Fibroblast of lung (primary cell): ENCODE data around the gene TMEM109.

Experiments used
- CTCF ChIP-seq, 2 donors: IDR thresholded peaks in 1 of 2; conservative IDR thresholded peaks in 1 of 2; 1 replicate in 1 of 2; 2 replicates in 1 of 2; pipeline ENCODE4 v1.5.1; 2011 to 2012; ENCODE audit warnings: low read length in 2 of 2, control low read depth in 1 of 2, inconsistent platforms in 1 of 2, low read depth in 1 of 2, mild to moderate bottlenecking in 1 of 2
- EZH2 ChIP-seq: IDR thresholded peaks from 2 replicates; pipeline ENCODE4 v1.5.1; 2012; ENCODE audit warnings: low read length, control low read depth, mild to moderate bottlenecking; ENCODE audit errors: missing control alignments

- TF ChIP-seq CTCF (conservative IDR thresholded peaks at IDR 0.05 in 1 of 2, IDR thresholded peaks at IDR 0.05 in 1 of 2; ENCODE audit: low read depth in 1 of 2, low read length in 2 of 2), result no peak
- no peak for TF ChIP-seq EZH2
These were observed 4.4 kb downstream of the TMEM109 start for GRCh38 chr11:60918251-60918938.
